Measurements from ENCODE around the gene EVPLL.

Gene EVPLL

GRCh38 chr17:18363101-18364049 lies 14.2 kb upstream of the EVPLL start, which contains the start of gene SHMT1:
SHMT1 (minus strand) TSS chr17:18363550; CDS start chr17:18355981, 7,569 bp downstream.
- peak; percentile 74 to 83 for DNase-seq (ENCODE audit: low read depth in 1 of 2, low spot score in 1 of 2)
- Histone ChIP-seq H3K27me3 (ENCODE audit: insufficient read depth, poor library complexity, severe bottlenecking) (no peaks in the 10 kb centered on the region), H3K4me3 (replicated peaks; ENCODE audit: insufficient read depth, low read length) (peak within 1 kb of the TSS; percentile 72), H3K27ac (replicated peaks) (peak within 1 kb of the TSS; percentile 49)
- TF ChIP-seq REST (IDR thresholded peaks at IDR 0.05; ENCODE audit: insufficient replicate concordance, low read depth) (no peak), POLR2AphosphoS5 (IDR thresholded peaks at IDR 0.05; ENCODE audit: low read depth) (peak; percentile 37; the same call in 1 of the 2 replicates)

GRCh38 chr17:18364166-18364565 lies 13.4 kb upstream of the EVPLL start:
- no peak for TF ChIP-seq GABPA (IDR thresholded peaks at IDR 0.05; ENCODE audit: low read depth)
- TF ChIP-seq, protein P1, sequence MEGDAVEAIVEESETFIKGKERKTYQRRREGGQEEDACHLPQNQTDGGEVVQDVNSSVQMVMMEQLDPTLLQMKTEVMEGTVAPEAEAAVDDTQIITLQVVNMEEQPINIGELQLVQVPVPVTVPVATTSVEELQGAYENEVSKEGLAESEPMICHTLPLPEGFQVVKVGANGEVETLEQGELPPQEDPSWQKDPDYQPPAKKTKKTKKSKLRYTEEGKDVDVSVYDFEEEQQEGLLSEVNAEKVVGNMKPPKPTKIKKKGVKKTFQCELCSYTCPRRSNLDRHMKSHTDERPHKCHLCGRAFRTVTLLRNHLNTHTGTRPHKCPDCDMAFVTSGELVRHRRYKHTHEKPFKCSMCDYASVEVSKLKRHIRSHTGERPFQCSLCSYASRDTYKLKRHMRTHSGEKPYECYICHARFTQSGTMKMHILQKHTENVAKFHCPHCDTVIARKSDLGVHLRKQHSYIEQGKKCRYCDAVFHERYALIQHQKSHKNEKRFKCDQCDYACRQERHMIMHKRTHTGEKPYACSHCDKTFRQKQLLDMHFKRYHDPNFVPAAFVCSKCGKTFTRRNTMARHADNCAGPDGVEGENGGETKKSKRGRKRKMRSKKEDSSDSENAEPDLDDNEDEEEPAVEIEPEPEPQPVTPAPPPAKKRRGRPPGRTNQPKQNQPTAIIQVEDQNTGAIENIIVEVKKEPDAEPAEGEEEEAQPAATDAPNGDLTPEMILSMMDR (IDR thresholded peaks at IDR 0.05; ENCODE audit: insufficient read depth, low read length): no peak

GRCh38 chr17:18368946-18369345 lies 8.6 kb upstream of the EVPLL start:
- Histone ChIP-seq H3K4me3 (replicated peaks; ENCODE audit: insufficient read depth, low read length) (no peak overlapping the region), H3K27me3 (ENCODE audit: insufficient read depth, poor library complexity, severe bottlenecking) (no peaks in the 10 kb centered on the region), H3K27ac (replicated peaks) (no peak overlapping the region)
- DNase-seq (ENCODE audit: low read depth in 1 of 2, low spot score in 1 of 2): no peak
- no peak for TF ChIP-seq GABPA (IDR thresholded peaks at IDR 0.05; ENCODE audit: low read depth)
- TF ChIP-seq, protein P1 (IDR thresholded peaks at IDR 0.05; ENCODE audit: insufficient read depth, low read length): no peak
- no peak for TF ChIP-seq SPI1 (IDR thresholded peaks at IDR 0.05; ENCODE audit: borderline replicate concordance, low read depth)
- TF ChIP-seq POLR2AphosphoS5 (IDR thresholded peaks at IDR 0.05; ENCODE audit: low read depth): no peak
- no peak for TF ChIP-seq REST (IDR thresholded peaks at IDR 0.05; ENCODE audit: insufficient replicate concordance, low read depth)

More at GRCh38 chr17:18364166-18364565, 13.4 kb upstream of the EVPLL start:
- Histone ChIP-seq H3K27me3 (ENCODE audit: insufficient read depth, poor library complexity, severe bottlenecking) (no peaks in the 10 kb centered on the region), H3K27ac (replicated peaks) (no peak overlapping the region), H3K4me3 (replicated peaks; ENCODE audit: insufficient read depth, low read length) (no peak overlapping the region)
- DNase-seq (ENCODE audit: low read depth in 1 of 2, low spot score in 1 of 2): no peak

DNA sequence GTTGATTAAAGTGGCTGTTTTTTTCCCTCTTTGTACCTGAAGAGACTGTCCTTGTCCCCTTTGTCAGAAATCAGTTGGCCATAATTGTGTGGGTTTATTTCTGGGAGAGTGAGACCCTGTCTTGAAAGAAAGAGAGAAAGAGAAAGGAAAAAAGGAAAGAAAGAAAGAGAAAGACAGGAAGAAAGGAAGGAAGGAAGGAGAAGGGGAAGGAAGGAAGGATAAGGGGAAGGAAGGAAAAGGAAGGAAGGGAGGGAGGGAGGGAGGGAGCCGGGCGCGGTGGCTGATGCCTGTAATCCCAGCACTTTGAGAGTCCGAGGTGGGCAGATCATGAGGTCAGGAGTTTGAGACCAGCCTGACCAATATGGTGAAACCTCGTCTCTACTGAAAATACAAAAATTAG lies 6.8 kb upstream of the EVPLL start:
- H3K4me3 ChIP-seq (replicated peaks; ENCODE audit: insufficient read depth, low read length): no peak overlapping the region
- no peaks in the 10 kb centered on the region for H3K27me3 ChIP-seq (ENCODE audit: insufficient read depth, poor library complexity, severe bottlenecking)
- DNase-seq (ENCODE audit: low read depth in 1 of 2, low spot score in 1 of 2): no peak
- TF ChIP-seq, protein P1 (IDR thresholded peaks at IDR 0.05; ENCODE audit: insufficient read depth, low read length): no peak
- TF ChIP-seq SPI1 (IDR thresholded peaks at IDR 0.05; ENCODE audit: borderline replicate concordance, low read depth) (no peak), REST (IDR thresholded peaks at IDR 0.05; ENCODE audit: insufficient replicate concordance, low read depth) (no peak), GABPA (IDR thresholded peaks at IDR 0.05; ENCODE audit: low read depth) (no peak), POLR2AphosphoS5 (IDR thresholded peaks at IDR 0.05; ENCODE audit: low read depth) (no peak)
- H3K27ac ChIP-seq (replicated peaks): no peak overlapping the region

All from HL-60 (cell line).